OCI-LY3 (cell line): ENCODE measurements around the gene DAO.

Source experiments
- CTCF ChIP-seq: fragments of 200-600, 300-600 bp; sonication (generic); IDR thresholded peaks from 2 replicates; pipeline ENCODE4 v1.5.1; 2014; ENCODE audit warnings: antibody characterized with exemption, low read length, low read depth
- EZH2phosphoT487 ChIP-seq: fragments of 200-600 bp; shearing (Covaris generic); IDR thresholded peaks from 2 replicates; pipeline ENCODE4 v1.6.1; 2018; ENCODE audit warnings: antibody characterized with exemption, mixed run types, low read depth

DNA sequence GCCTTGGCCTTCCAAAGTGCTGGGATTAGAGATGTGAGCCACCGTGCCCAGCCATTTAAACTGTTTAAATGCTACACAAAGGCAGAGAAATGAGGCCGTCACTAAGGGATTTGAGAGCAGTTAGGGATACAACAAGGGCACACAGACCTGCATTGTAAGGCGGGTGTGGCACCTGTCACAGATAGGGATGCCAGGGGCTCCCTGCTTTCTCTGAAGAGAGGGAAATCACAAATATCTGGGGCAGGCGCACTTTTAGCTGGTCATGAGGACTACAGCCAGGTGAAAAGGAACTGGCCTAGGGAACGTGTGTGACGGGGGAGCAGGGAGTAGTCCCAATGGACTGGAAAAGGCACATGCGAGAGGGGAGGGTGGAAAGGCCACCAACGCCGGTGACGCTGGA lies 32.2 kb upstream of the DAO start:
- no peak for TF ChIP-seq CTCF
- no peak for TF ChIP-seq EZH2phosphoT487
